ENCODE results near the gene HSPBP1.

DNA sequence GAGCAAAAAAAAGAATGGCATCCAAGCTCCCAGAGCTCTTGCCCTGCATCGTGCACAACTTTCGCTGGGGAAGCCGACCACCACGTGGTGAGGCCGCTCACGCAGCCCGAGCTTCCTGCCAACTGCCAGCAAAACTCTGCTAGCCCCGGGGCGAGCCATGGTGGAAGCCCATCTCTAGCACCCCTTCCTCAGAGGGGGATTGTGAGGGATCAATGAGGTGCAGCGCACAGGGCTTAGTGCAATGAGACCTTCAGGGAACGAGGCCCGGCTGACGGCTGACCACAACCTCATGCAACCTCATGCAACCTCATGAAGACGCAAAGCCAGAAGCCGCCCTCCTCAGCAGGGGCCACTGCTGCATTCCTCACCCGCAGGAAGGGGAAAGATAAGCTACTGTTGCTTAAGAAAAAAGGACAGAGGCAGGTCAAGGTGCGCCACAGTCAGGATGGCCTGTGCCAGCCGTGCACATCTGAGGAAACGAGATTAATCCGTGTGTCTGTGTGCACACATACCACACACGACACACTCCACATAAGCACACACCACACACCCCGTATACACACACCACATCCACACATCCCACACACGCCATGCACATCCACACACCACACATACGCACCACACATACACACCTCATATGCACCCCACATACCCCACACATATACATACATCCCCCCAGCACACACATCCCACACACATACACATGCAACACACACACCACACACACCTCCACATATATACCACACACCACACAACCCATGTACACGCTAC, 9.6 kb downstream of the HSPBP1 start:
- TF ChIP-seq POLR2A (IDR thresholded peaks at IDR 0.05) = no peak
- TF ChIP-seq, protein P1, sequence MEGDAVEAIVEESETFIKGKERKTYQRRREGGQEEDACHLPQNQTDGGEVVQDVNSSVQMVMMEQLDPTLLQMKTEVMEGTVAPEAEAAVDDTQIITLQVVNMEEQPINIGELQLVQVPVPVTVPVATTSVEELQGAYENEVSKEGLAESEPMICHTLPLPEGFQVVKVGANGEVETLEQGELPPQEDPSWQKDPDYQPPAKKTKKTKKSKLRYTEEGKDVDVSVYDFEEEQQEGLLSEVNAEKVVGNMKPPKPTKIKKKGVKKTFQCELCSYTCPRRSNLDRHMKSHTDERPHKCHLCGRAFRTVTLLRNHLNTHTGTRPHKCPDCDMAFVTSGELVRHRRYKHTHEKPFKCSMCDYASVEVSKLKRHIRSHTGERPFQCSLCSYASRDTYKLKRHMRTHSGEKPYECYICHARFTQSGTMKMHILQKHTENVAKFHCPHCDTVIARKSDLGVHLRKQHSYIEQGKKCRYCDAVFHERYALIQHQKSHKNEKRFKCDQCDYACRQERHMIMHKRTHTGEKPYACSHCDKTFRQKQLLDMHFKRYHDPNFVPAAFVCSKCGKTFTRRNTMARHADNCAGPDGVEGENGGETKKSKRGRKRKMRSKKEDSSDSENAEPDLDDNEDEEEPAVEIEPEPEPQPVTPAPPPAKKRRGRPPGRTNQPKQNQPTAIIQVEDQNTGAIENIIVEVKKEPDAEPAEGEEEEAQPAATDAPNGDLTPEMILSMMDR (IDR thresholded peaks at IDR 0.05) = no peak
